HCT116 (cell line): ENCODE results near the gene ZNF529. TPM values are rescaled to one million over a fixed set of nuclear protein-coding genes. Genes with fewer than 3 reads are reported as not detected.

Experiments used
- ATAC-seq: fragments of 200-7000 bp; cut with Tn5 transposase; 2 replicates; pipeline ENCODE4 v1.9.1; 2020; ENCODE audit warnings: mild to moderate bottlenecking, moderate library complexity
- BruUV-seq: library from RNA; stranded (reverse); fragments of 400-500 nt; replicated peaks from 2 replicates; lab custom pipeline; 2021; lab: Mats Ljungman, UMichigan
- CTCF ChIA-PET: fragments of 300-600 bp; sonication (Branson Sonifier 250); formaldehyde crosslinking; loops from one replicate; lab custom pipeline; 2021; ENCODE audit warnings: antibody characterized with exemption; lab: Charles Lee
- POLR2A ChIA-PET: fragments of 300-600, 350-600 bp; sonication (Branson Sonifier 250); formaldehyde crosslinking; loops from one replicate; lab custom pipeline; 2021; ENCODE audit warnings: antibody characterized with exemption; lab: Charles Lee
- RAD21 ChIA-PET, 2 experiments: fragments of 300-600 bp; sonication (Branson Sonifier 250); formaldehyde crosslinking; loops; one replicate each; lab custom pipeline; 2023; ENCODE audit warnings: low total read pairs in 2 of 2; ENCODE audit not compliant: uncharacterized antibody in 2 of 2, unreplicated experiment in 2 of 2, low non-redundant PET in 1 of 2; lab: Charles Lee
- DNase-seq: peaks from one replicate; pipeline ENCODE4 v3.0.0-alpha.2; 2010; ENCODE audit warnings: low read depth, low spot score
- H2AFZ ChIP-seq: fragments of 200-600 bp; shearing (Covaris generic), sonication (generic); 2 replicates; pipeline ENCODE4 v1.6.1; 2017; ENCODE audit warnings: low read depth, mixed run types, mixed read lengths, antibody characterized with exemption, low read length; ENCODE audit not compliant: poor library complexity, severe bottlenecking
- H3K27ac ChIP-seq: 2 replicates; pipeline ENCODE4 v1.5.1; 2012; ENCODE audit warnings: low read depth, low read length
- H3K27me3 ChIP-seq: fragments of 200-600 bp; sonication (generic); 2 replicates; pipeline ENCODE4 v1.6.1; 2016; ENCODE audit warnings: mixed run types, low read length, mixed read lengths; ENCODE audit not compliant: insufficient read depth
- H3K36me3 ChIP-seq, 2 experiments: fragments of 200-500 bp in 1 of 2; fragments of 200-600 bp in 1 of 2; sonication (Bioruptor generic) in 1 of 2; sonication (generic) in 1 of 2; 2 replicates each; pipeline versions ENCODE4 v1.5.1 to v1.6.1; 2014 to 2016; ENCODE audit warnings: low read length in 2 of 2, inconsistent platforms in 1 of 2, mixed read lengths in 1 of 2, mixed run types in 1 of 2; ENCODE audit not compliant: insufficient read depth in 2 of 2, control insufficient read depth in 1 of 2
- H3K4me1 ChIP-seq, 2 experiments: fragments of 200-600 bp in 1 of 2; sonication (generic) in 1 of 2; 2 replicates each; pipeline versions ENCODE4 v1.5.1 to v1.6.1; 2012 to 2017; ENCODE audit warnings: low read length in 2 of 2, inconsistent platforms in 1 of 2, mild to moderate bottlenecking in 1 of 2, mixed read lengths in 1 of 2, mixed run types in 1 of 2, moderate library complexity in 1 of 2; ENCODE audit not compliant: insufficient read depth in 2 of 2, control insufficient read depth in 1 of 2
- H3K4me2 ChIP-seq: fragments of 200-600 bp; sonication (generic); 2 replicates; pipeline ENCODE4 v1.6.1; 2017; ENCODE audit warnings: mixed run types, low read length, mixed read lengths
- H3K4me3 ChIP-seq, 2 experiments: fragments of 200-600 bp in 1 of 2; sonication (generic) in 1 of 2; replicated peaks in 1 of 2; 2 replicates each; pipeline ENCODE4 v1.5.1; 2011 to 2016; ENCODE audit warnings: low read length in 2 of 2, control low read depth in 1 of 2, low read depth in 1 of 2, mild to moderate bottlenecking in 1 of 2, mixed read lengths in 1 of 2, mixed run types in 1 of 2
- H3K79me2 ChIP-seq: fragments of 200-600 bp; sonication (generic); 2 replicates; pipeline ENCODE4 v1.6.1; 2017; ENCODE audit warnings: mild to moderate bottlenecking, mixed run types, low read length, moderate library complexity, mixed read lengths; ENCODE audit not compliant: insufficient read depth
- H3K9ac ChIP-seq: fragments of 200-600 bp; sonication (generic); 2 replicates; pipeline ENCODE4 v1.6.1; 2016; ENCODE audit warnings: low read length, mixed read lengths
- H3K9me2 ChIP-seq: fragments of 200-600 bp; sonication (generic), shearing (Covaris generic); 2 replicates; pipeline ENCODE4 v1.6.1; 2017; ENCODE audit warnings: mixed run types, mild to moderate bottlenecking, moderate library complexity; ENCODE audit not compliant: insufficient read depth
- H3K9me3 ChIP-seq, 2 experiments: fragments of 200-500 bp in 1 of 2; fragments of 200-600 bp in 1 of 2; sonication (Bioruptor generic) in 1 of 2; sonication (generic) in 1 of 2; 2 replicates each; pipeline ENCODE4 v1.6.1; 2014 to 2017; ENCODE audit warnings: low read length in 2 of 2, mixed read lengths in 2 of 2, inconsistent platforms in 1 of 2, low read depth in 1 of 2, mild to moderate bottlenecking in 1 of 2, mixed run types in 1 of 2, moderate library complexity in 1 of 2; ENCODE audit not compliant: control insufficient read depth in 1 of 2, insufficient read depth in 1 of 2
- H4K20me1 ChIP-seq: fragments of 200-600 bp; sonication (generic), shearing (Covaris generic); 2 replicates; pipeline ENCODE4 v1.6.1; 2017; ENCODE audit warnings: mixed run types, mild to moderate bottlenecking, moderate library complexity; ENCODE audit not compliant: insufficient read depth
- ATF3 ChIP-seq: IDR thresholded peaks from 2 replicates; pipeline ENCODE4 v1.6.1; 2012
- CTCF ChIP-seq, 3 experiments: fragments of 200-600 bp in 1 of 3; sonication (generic) in 1 of 3; IDR thresholded peaks in 2 of 3; conservative IDR thresholded peaks in 1 of 3; 2 replicates each; pipeline ENCODE4 v1.5.1; 2012 to 2017; ENCODE audit warnings: low read depth in 2 of 3, low read length in 2 of 3, antibody characterized with exemption in 1 of 3, borderline replicate concordance in 1 of 3, control low read depth in 1 of 3, mild to moderate bottlenecking in 1 of 3, mixed read lengths in 1 of 3, mixed run types in 1 of 3, moderate library complexity in 1 of 3; ENCODE audit not compliant: insufficient read depth in 1 of 3
- FOSL1 ChIP-seq: IDR thresholded peaks from 2 replicates; pipeline ENCODE4 v1.6.1; 2012; ENCODE audit warnings: low read depth
- JUND ChIP-seq: IDR thresholded peaks from 2 replicates; pipeline ENCODE4 v1.6.1; 2012
- REST ChIP-seq: IDR thresholded peaks from 2 replicates; pipeline ENCODE4 v1.6.1; 2012; ENCODE audit warnings: low read depth
- SRF ChIP-seq: IDR thresholded peaks from 2 replicates; pipeline ENCODE4 v1.6.1; 2012; ENCODE audit warnings: low read depth
- YY1 ChIP-seq: IDR thresholded peaks from 2 replicates; pipeline ENCODE4 v1.6.1; 2011; ENCODE audit warnings: low read length, low read depth, moderate library complexity, mild to moderate bottlenecking; ENCODE audit not compliant: insufficient replicate concordance; ENCODE audit errors: extremely low read depth
- ZFX ChIP-seq: fragments of 450-650 bp; IDR thresholded peaks from 2 replicates; pipeline ENCODE4 v1.6.1; 2017
- intact Hi-C: fragments of 100-400 bp; cut with micrococcal nuclease; formaldehyde crosslinking; loops from 2 replicates; pipeline ENCODE4 v1.10.0; 2022
- total RNA-seq: library from RNA; stranded (reverse); gene quantifications from one replicate; pipeline ENCODE4 v1.2.1, GENCODE V29; 2021; ENCODE audit not compliant: unreplicated experiment

ZNF529 gene
- total RNA-seq, 1 experiment from 2014 or later, result 0.30 TPM

GRCh38 chr19:36508325-36508724 is 64.8 kb downstream of the ZNF529 start:
- ATAC-seq (no peak), DNase-seq (no peak)
- no peak overlapping the region for H3K27ac ChIP-seq
- no peaks in the 10 kb centered on the region for H3K9me2 ChIP-seq
- CTCF ChIA-PET, result no interaction called here
- BruUV-seq, result no TSS peak
- POLR2A ChIA-PET, result no interaction called here
- H3K79me2 ChIP-seq, result no peaks in the 10 kb centered on the region
- TF ChIP-seq SRF (no peak), REST (no peak)
- RAD21 ChIA-PET, result no interaction called here
- no peaks in the 10 kb centered on the region for H3K36me3 ChIP-seq
- intact Hi-C loops, result no loop called here
- peaks cover 9 to 14% of the 10 kb centered on the region in 2 experiments; a peak in 2 of 4 replicates for H3K9me3 ChIP-seq
- H3K9ac ChIP-seq, result no peak overlapping the region
- H3K27me3 ChIP-seq, result no peaks in the 10 kb centered on the region
- H3K4me3 ChIP-seq, result no peak overlapping the region
- H3K4me2 ChIP-seq, result no peak overlapping the region
- H3K4me1 ChIP-seq, result no peaks in the 10 kb centered on the region
- H4K20me1 ChIP-seq, result no peaks in the 10 kb centered on the region
- no peak overlapping the region for H2AFZ ChIP-seq

- Histone ChIP-seq H3K4me3 (no peak overlapping the region), H3K27me3 (no peaks in the 10 kb centered on the region), H3K27ac (no peak overlapping the region), H4K20me1 (no peaks in the 10 kb centered on the region), H3K9ac (no peak overlapping the region), H3K36me3 (no peaks in the 10 kb centered on the region), H3K79me2 (no peaks in the 10 kb centered on the region), H3K4me2 (no peak overlapping the region), H3K9me3 (peaks cover 0 to 19% of the 10 kb centered on the region in 2 experiments; a peak in 2 of 4 replicates), H3K9me2 (no peaks in the 10 kb centered on the region), H3K4me1 (no peaks in the 10 kb centered on the region), H2AFZ (no peak overlapping the region)
- ATAC-seq, result no peak
- intact Hi-C loops, result no loop called here
- BruUV-seq, result no TSS peak
- DNase-seq, result no peak
- ChIA-PET POLR2A (no interaction called here), CTCF (no interaction called here), RAD21 (no interaction called here)
- TF ChIP-seq ZFX (no peak), ATF3 (no peak), JUND (no peak), REST (no peak), YY1 (no peak), FOSL1 (no peak), CTCF (IDR thresholded peaks at IDR 0.05 in 2 of 3, conservative IDR thresholded peaks at IDR 0.05 in 1 of 3; ENCODE audit: borderline replicate concordance in 1 of 3, insufficient read depth in 1 of 3, low read depth in 2 of 3, low read length in 2 of 3) (no peak)
These were observed 71.1 kb downstream of the ZNF529 start for GRCh38 chr19:36501973-36502372.
